Astrocyte (in vitro differentiated cells and primary cell): ENCODE measurements around the gene CELA2A.

ENCODE experiments used
- CTCF ChIP-seq: IDR thresholded peaks from 2 replicates; pipeline ENCODE4 v1.5.1; 2011; ENCODE audit warnings: low read depth, mild to moderate bottlenecking, inconsistent platforms, low read length, moderate library complexity; ENCODE audit not compliant: insufficient read depth
- EZH2 ChIP-seq: IDR thresholded peaks from 2 replicates; pipeline ENCODE4 v1.6.1; 2012; ENCODE audit warnings: mild to moderate bottlenecking, low read length, inconsistent platforms; ENCODE audit not compliant: insufficient read depth

- TF ChIP-seq CTCF (no peak), EZH2 (no peak)
Observed at GRCh38 chr1:15452216-15452615, 4.3 kb upstream of the CELA2A start.
